Peyer's patch (tissue), 4 donors: Measurements from ENCODE around the gene SCAF1.

ENCODE experiments used
- POLR2A ChIP-seq, 2 donors: fragments of 450-650 bp; IDR thresholded peaks; one replicate each; pipeline ENCODE4 v1.5.1; 2017; ENCODE audit warnings: antibody characterized with exemption in 2 of 2, mild to moderate bottlenecking in 2 of 2, moderate library complexity in 2 of 2
- TF ChIP-seq, protein P1 (sequence below), 6 experiments: fragments of 450-650 bp in 4 of 6; fragments of 200-600 bp in 2 of 6; sonication (generic) in 1 of 6; IDR thresholded peaks; one replicate each; pipeline ENCODE4 v1.5.1; 2017 to 2019; ENCODE audit warnings: antibody characterized with exemption in 6 of 6, mild to moderate bottlenecking in 3 of 6, moderate library complexity in 1 of 6

DNA sequence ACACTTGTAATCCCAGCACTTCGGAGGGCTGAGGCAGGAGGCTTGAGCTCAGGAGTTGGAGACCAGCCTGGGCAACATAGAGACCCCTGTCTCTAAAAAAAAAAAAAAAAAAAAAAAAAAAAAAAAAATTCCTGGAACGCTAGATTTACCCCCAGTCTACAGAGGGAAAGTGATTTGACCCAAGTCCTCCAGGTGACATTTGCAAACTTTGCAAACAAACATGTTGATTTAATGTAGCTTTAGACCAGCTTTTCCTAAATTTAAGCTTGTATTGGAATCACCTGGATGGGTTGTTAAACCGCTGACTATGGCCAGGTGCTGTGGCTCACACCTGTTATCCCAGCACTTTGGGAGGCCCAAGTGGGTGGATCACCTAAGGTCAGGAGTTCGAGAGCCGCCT is 57.4 kb downstream of the SCAF1 start:
- TF ChIP-seq, protein P1, sequence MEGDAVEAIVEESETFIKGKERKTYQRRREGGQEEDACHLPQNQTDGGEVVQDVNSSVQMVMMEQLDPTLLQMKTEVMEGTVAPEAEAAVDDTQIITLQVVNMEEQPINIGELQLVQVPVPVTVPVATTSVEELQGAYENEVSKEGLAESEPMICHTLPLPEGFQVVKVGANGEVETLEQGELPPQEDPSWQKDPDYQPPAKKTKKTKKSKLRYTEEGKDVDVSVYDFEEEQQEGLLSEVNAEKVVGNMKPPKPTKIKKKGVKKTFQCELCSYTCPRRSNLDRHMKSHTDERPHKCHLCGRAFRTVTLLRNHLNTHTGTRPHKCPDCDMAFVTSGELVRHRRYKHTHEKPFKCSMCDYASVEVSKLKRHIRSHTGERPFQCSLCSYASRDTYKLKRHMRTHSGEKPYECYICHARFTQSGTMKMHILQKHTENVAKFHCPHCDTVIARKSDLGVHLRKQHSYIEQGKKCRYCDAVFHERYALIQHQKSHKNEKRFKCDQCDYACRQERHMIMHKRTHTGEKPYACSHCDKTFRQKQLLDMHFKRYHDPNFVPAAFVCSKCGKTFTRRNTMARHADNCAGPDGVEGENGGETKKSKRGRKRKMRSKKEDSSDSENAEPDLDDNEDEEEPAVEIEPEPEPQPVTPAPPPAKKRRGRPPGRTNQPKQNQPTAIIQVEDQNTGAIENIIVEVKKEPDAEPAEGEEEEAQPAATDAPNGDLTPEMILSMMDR (IDR thresholded peaks at IDR 0.05) = no peak
- TF ChIP-seq POLR2A (IDR thresholded peaks at IDR 0.05) = no peak
